HG02610 (cell line): ENCODE measurements around the gene ZDHHC11B.
"Not testable (repeated sequence)": the region's sequence is repeated elsewhere in the genome, so short reads cannot be mapped to it uniquely, and the experiment has no call there.

ENCODE experiments used
- ATAC-seq: cut with Tn5 transposase; IDR thresholded peaks from one replicate; pipeline ENCODE4 v1.9.1; 2021; ENCODE audit warnings: mild to moderate bottlenecking, moderate library complexity; ENCODE audit not compliant: unreplicated experiment

ZDHHC11B gene

DNA sequence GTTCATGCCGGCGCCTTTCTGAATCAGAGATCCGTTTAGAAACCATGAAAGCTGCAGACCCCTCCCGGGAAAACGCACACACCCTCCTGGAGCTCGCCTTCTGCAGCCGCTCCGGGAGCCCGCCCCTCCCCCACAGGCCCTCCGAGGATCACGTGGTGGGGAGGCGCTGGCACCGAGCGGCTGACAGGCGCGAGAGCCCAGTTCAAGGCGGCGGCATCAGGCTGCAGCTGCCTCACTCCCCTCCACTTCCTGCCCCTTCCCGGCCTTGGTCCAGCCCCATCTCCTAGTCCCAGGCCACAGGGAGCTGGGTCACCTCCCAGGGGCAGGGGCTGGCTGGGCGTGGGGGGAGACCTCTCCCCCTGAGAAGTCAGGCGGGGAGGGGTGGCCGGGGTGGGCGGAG, 93.5 kb downstream of the ZDHHC11B start:
- ATAC-seq = not testable (repeated sequence)

DNA sequence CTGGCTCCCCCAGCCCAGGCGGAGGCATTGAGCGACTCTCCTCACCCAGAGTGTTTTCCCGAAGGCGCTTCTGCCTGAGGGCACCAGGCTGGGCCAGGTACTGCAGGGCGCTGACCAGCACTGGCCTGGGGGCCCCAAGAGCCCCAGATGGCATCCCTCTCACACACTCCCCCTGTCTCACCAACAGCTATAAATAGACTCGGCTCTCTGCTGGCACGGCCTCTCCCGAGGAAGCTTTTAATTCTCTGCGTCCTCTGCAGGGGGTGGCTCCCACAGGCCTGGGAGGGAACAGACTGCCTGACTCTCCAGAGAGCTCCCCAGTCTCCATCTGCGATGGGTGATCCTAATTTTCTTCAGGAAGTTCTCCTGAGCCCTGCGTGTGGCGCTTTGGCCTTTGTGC, 94.2 kb downstream of the ZDHHC11B start:
- not testable (repeated sequence) for ATAC-seq

DNA sequence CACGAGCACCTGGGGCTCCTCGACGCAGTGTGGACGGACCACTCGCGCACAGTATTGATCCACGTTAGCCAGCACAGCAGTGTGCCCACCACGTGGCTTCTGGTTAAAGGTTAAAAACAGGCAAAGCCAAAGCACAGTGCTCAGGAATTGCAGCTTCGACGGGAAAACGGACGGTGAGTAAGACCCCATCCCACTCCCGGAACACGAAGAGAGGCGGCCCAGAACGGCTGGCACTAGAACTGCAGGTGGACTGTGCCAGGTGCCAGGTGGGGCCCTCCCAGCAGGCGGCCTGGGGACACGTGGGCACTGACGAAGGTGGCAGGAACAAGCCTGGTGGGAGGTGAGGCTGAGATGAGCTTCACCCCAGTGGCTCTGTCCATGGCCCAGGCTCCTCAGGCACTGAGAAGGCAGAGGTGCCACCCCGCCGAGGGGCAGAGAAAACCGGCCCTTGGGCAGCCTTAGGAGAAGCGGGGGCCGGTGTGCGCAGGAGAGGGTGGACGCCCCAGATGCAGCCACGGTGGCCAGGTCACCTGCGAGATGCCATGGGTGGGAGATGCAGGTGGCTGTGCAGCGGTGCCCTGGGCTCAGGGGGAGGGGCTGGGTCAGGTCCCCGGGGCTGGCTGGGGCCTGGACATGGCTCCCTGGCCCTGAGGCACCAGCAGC, 96.0 kb downstream of the ZDHHC11B start:
- not testable (repeated sequence) for ATAC-seq

GRCh38 chr5:686936-687335, 97.6 kb downstream of the ZDHHC11B start:
- not testable (repeated sequence) for ATAC-seq

- not testable (repeated sequence) for ATAC-seq
Observed at GRCh38 chr5:686172-686523, 98.4 kb downstream of the ZDHHC11B start.

- no peak for ATAC-seq
Observed at GRCh38 chr5:685262-686171, 99.0 kb downstream of the ZDHHC11B start.

DNA sequence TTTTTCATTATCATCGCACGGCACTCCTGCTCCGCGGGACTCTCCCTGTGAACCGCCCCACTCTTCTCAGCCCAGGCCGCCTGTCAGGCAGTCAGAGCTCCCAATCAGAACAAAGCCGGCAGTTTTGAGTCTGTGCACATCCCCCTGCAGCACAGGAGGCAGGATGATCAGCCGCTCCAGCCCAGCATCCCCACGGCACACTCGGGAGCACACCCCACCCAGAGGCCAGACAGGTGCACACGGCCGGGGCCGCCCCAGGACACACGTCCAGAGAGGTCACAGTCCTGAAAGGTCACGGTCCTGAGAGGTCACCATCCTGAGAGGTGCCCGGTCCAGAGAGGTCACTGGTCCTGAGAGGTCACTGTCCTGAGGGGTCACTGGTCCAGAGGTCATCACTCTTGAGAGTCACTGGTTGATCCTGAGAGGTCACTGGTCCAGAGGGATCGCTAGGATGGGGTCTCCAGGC, 99.7 kb downstream of the ZDHHC11B start:
- no peak for ATAC-seq

GRCh38 chr5:683551-684481, 100.7 kb downstream of the ZDHHC11B start:
- ATAC-seq = no peak

GRCh38 chr5:682651-683358, 101.7 kb downstream of the ZDHHC11B start:
- ATAC-seq = not testable (repeated sequence)

- ATAC-seq = not testable (repeated sequence)
Observed at GRCh38 chr5:682216-682615, 102.3 kb downstream of the ZDHHC11B start.

DNA sequence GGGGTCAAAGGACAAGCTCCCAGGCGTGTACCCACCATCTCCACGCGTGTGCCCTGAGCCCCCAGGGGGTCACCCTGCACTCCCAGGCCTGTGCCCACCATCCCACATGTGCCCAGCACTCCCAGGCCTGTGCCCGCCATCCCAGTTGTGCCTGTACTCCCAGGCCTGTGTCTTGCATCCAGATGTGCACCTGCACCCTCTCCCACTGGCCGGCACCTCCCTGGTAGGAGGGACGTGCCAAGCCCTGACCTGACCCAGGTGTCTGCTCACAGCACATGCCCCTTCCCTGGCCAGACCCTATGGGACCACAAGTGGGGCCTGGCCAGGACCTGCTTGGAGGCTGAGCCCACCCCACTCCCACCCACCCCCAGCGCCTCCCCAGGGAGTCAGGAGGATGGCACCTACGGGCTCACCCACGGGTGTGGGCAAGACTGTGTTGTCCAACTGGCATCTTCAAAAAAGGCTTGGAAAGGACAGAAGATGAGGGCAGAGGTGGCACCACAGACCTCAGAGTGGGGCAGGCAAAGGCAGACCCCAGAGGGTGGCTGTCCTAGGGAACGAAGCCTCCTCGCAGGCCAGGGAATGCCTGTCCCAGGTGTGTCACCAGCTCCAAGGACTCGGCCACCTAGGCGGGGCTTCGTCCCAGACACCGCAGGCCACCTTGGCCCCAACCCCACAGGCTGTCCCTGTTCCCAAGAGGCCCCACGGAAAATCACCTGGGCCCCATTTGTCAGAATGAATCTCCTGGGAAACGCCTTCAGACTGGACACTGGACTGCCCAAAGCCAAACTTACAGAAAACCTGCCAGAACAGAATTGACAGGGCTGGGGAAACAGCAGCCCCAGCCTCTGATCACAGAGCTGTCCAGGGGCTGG, 103.0 kb downstream of the ZDHHC11B start:
- not testable (repeated sequence) for ATAC-seq

DNA sequence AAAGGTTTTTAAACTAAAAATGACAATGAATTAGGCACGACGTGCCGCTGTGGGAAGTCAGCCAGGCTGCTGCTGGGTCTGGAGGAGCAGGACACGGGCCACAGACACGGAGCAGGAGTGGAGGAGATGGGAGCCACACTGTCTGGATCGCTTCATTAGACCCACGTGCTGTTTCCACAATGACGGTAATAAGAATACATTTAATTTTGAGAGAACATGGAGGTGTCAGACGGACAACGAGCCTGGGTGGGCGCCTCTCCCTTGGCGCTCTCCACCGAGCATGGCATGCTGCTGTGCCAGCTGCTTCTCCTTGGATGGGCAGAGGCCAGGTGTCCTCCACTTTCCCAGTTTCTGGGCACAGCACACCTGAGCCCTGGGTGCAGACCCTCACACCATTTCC, 103.7 kb downstream of the ZDHHC11B start:
- ATAC-seq = not testable (repeated sequence)

DNA sequence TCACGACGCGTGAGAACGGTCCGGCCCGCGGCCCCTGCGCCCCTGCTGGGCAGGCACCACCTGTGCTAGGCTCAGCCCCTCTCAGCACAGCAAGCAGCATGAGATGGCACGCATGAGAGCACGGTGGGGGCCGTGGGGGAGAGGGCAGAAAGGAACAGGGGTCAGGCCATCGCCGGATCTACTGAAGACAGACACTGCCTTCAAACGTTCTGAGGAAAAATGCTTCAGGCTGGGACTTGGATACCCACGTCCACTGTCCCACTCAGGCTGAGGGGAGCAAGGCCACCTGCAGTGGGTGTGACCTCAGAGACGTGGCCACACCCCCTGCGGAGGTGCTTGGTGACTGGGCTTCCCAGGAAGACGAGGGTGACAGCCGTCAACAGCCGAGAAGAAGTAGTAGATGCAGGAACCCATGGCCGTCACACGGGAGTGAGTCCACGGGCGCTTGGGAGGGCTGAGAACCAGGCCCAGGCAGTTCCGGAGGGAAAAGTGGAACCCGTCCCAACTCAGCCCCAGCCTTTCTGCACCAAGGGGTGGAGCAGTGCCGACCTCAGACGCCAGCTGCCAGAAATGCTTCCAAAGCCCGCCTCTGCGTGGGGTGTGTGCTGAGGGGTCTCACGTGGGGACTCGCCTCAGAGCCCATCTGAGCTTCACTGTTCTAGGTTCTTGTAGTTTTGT, 104.3 kb downstream of the ZDHHC11B start:
- not testable (repeated sequence) for ATAC-seq

- not testable (repeated sequence) for ATAC-seq
Observed at GRCh38 chr5:679166-679895, 105.2 kb downstream of the ZDHHC11B start.

DNA sequence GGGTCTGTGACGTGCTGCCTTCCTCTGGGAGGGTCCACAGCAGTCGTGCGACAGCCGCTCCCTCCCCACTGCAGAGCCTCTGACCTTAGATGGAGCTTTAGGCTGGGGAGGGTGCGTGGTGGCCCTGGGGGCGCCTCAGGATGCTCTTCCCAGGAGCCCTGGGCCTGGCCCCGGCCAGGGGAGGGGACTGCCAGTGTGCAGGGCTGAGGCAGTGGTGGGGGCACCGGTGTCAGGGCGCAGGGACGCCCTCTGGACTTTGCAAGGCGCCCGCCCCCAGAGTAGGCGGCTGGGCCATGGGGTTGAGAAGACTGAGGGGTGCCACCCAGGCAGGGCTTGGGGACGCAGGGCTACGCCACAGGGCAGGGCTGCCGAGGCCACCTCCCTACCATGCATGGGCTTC, 106.0 kb downstream of the ZDHHC11B start:
- ATAC-seq = not testable (repeated sequence)

DNA sequence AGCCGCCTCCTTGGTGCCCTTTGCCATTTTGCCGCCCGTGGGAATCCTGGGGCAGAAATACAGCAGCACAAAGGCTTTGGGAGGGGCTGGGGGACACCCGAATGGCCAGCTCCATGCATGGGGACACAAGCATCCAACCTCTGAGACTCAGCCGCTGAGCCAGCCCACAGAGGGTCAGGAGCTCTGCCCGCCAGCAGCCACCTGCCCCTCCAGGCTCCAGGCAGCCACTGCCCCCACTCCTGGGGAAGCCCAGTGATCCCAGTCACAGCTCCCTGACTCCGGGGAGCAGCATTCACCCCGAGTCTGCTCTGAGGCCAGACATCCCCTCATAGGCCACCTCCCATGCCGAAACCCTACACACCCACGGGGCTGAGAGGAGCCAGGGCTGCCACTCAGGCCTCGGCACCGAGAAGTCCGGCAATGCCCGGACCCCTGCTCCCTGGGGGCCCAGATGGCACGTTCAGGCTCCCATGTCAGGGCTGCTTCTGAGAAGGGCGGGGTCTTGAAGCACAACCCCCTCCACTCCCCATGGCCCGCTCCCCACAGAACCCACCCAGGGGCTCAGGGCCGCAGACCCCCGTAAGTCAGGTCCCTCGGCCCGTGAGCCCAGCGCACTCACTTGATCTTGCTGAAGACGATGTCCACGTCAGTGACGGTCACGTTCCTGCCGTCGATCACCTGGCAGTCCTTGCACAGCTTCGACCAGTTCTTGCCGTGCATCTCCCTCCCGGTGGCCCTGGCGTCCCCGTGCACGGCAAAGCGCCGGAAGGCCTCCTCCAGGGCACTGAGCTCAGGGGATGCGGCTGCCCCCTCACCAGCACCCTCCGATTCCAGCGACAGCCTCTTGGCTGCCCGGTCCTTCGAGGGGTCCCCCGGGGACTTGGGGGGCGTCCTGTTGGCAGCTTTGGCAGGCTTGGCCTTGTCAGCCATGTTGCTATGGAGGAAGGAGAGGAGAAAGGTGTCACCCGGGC, 107.1 kb downstream of the ZDHHC11B start:
- ATAC-seq = no peak

DNA sequence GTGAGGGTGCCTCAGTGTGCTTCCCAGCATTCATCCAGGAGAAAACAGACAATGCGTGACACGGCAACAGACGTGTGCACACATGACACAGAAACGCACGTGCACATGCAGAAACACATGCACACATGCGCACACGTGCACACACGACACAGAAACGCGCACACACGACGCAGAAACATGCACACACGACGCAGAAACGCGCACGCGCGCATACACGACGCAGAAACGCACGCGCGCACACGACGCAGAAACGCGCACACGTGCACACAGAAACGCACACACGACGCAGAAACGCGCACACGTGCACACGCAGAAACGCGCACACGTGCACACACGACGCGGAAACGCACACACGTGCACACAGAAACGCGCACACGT, 107.8 kb downstream of the ZDHHC11B start:
- no peak for ATAC-seq
